Epithelial cell of esophagus (primary cell): ENCODE results near the gene SMAD9.
"Not testable (repeated sequence)": the region's sequence is repeated elsewhere in the genome, so short reads cannot be mapped to it uniquely, and the experiment has no call there.

ENCODE experiments used
- DNase-seq: peaks from one replicate; pipeline ENCODE4 v3.0.0; 2010; ENCODE audit warnings: low read depth
- H3K4me3 ChIP-seq: 2 replicates; pipeline ENCODE4 v1.5.1; 2011; ENCODE audit warnings: mild to moderate bottlenecking, low read length, control low read depth
- TF ChIP-seq, protein P1 (sequence below): IDR thresholded peaks from 2 replicates; pipeline ENCODE4 v1.5.1; 2011; ENCODE audit warnings: low read depth, mild to moderate bottlenecking, low read length, control low read depth, inconsistent platforms; ENCODE audit not compliant: insufficient read depth; ENCODE audit errors: missing control alignments

SMAD9 gene

DNA sequence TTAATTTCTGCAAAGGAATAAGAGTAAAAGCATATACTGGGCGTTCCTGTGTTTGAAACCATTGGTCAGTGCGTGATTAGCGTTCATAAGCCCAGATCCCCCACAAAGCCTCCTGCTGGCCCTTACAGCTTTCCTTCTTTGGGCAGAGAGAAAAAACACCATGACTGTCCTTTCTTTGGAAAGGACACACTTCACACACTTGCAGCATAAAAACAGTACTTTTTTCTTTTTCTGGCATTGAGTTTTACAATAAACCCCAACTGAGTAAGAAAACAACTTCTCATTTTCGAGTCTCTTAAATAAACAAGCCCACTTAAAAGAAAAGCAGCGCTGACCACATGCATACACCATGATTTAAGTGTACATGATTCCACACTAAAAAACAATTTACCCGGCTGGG lies 35.8 kb downstream of the SMAD9 start:
- TF ChIP-seq, protein P1, sequence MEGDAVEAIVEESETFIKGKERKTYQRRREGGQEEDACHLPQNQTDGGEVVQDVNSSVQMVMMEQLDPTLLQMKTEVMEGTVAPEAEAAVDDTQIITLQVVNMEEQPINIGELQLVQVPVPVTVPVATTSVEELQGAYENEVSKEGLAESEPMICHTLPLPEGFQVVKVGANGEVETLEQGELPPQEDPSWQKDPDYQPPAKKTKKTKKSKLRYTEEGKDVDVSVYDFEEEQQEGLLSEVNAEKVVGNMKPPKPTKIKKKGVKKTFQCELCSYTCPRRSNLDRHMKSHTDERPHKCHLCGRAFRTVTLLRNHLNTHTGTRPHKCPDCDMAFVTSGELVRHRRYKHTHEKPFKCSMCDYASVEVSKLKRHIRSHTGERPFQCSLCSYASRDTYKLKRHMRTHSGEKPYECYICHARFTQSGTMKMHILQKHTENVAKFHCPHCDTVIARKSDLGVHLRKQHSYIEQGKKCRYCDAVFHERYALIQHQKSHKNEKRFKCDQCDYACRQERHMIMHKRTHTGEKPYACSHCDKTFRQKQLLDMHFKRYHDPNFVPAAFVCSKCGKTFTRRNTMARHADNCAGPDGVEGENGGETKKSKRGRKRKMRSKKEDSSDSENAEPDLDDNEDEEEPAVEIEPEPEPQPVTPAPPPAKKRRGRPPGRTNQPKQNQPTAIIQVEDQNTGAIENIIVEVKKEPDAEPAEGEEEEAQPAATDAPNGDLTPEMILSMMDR = no peak
- DNase-seq = no peak
- H3K4me3 ChIP-seq = no peak overlapping the region

DNA sequence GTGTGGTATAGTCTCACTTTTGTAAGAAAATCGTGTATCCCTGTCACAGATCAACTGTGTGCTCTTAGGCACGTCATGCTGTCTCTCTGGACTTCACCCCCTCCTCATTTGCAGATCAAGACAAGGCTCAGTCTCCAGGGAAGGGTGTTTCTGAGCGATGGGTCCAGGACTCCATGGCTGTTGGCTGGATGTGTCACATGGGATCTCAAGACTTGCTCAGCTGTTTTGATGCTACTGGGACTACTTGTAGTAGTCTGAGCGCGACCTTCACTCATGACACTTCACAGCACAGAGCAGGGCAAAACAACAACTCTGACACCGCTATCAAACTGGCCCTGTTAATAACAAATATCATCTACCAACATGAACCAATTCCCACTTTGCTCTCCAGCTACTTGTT lies 36.2 kb downstream of the SMAD9 start:
- no peak for DNase-seq
- TF ChIP-seq, protein P1 = no peak
- no peak overlapping the region for H3K4me3 ChIP-seq

GRCh38 chr13:36883392-36883791 lies 36.6 kb downstream of the SMAD9 start:
- peak; percentile 8 for DNase-seq
- H3K4me3 ChIP-seq = not testable (repeated sequence)

DNA sequence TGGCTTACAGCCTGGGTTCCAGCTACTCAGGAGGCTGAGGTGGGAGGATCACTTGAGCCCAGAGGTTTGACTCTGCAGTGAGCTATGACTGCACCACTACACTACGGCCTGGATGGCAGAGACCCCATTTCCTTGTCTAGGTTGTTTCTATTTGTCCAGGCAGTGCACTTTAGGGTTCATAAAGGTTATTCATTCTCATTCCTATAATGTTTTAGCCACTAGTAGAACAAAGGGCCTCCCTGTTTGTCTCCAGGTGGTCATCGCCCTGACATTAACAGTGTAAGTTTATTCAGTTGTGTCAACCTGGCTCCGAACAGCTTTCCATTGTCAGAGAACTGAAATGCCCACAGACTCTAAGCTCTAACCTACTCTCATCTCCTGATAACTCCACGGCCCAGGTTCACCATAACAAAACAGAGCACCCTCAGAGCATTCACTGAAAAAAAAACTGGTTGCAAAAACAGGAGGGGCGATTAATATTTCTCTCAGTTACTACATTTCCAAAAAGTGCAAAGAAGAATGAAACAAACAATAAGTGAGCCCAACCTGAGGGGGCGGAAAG lies 37.1 kb downstream of the SMAD9 start:
- DNase-seq = no peak
- TF ChIP-seq, protein P1 = no peak
- no peak overlapping the region for H3K4me3 ChIP-seq

DNA sequence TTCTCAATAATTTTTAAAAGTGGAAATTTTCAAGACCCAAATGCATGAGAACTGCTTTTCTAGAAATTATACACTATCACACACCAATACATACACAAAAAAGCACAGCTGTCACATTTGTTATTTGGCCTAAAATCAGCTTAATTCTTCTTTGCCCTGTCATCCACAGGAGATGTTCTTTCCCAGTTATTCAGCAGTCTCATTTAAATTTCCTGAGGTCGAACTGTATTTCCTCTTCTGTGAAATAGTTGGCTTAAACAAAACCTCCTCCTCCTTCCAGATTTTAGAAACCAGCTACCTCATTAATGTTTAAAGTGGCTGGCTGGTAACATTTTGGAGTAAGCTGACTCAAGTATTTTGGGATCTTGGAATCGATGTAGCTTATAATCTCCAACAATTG lies 39.1 kb downstream of the SMAD9 start:
- DNase-seq = no peak
- no peak overlapping the region for H3K4me3 ChIP-seq
- TF ChIP-seq, protein P1 = no peak

GRCh38 chr13:36879218-36879938 lies 40.7 kb downstream of the SMAD9 start:
- TF ChIP-seq, protein P1 = no peak
- no peak for DNase-seq
- H3K4me3 ChIP-seq = no peak overlapping the region

GRCh38 chr13:36875961-36876360 lies 44.1 kb downstream of the SMAD9 start:
- TF ChIP-seq, protein P1 = no peak
- no peak overlapping the region for H3K4me3 ChIP-seq
- DNase-seq = no peak
